LNCaP clone FGC (cell line): Measurements from ENCODE around the gene ARL15.
"Not testable (repeated sequence)": the region's sequence is repeated elsewhere in the genome, so short reads cannot be mapped to it uniquely, and the experiment has no call there.

Source experiments
- DNase-seq: peaks from one replicate; pipeline ENCODE4 v3.0.0-alpha.2; 2011; ENCODE audit warnings: low read depth
- H3K4me3 ChIP-seq: 2 replicates; pipeline ENCODE4 v1.5.1; 2011; ENCODE audit warnings: mild to moderate bottlenecking, low read depth, low read length, control low read depth
- CTCF ChIP-seq: IDR thresholded peaks from 2 replicates; pipeline ENCODE4 v1.5.1; 2012; ENCODE audit warnings: mild to moderate bottlenecking; ENCODE audit not compliant: control insufficient read depth, insufficient read depth; ENCODE audit errors: extremely low read depth

ARL15 gene

GRCh38 chr5:54073131-54073530, 237.2 kb downstream of the ARL15 start:
- no peak for TF ChIP-seq CTCF
- DNase-seq: no peak
- H3K4me3 ChIP-seq: no peak overlapping the region

GRCh38 chr5:54066433-54066832, 243.9 kb downstream of the ARL15 start:
- H3K4me3 ChIP-seq: no peak overlapping the region
- TF ChIP-seq CTCF: no peak
- DNase-seq: no peak

GRCh38 chr5:54063817-54064216, 246.6 kb downstream of the ARL15 start:
- DNase-seq: no peak
- H3K4me3 ChIP-seq: no peak overlapping the region
- no peak for TF ChIP-seq CTCF

GRCh38 chr5:54062958-54063357, 247.4 kb downstream of the ARL15 start:
- DNase-seq: no peak
- no peak for TF ChIP-seq CTCF
- no peak overlapping the region for H3K4me3 ChIP-seq

GRCh38 chr5:54060919-54061318, 249.5 kb downstream of the ARL15 start:
- not testable (repeated sequence) for H3K4me3 ChIP-seq, DNase-seq

- H3K4me3 ChIP-seq: no peak overlapping the region
- DNase-seq: no peak
- no peak for TF ChIP-seq CTCF
Measured at GRCh38 chr5:54049963-54050362, 260.4 kb downstream of the ARL15 start.

GRCh38 chr5:54049144-54049543, 261.2 kb downstream of the ARL15 start:
- no peak for TF ChIP-seq CTCF
- no peak overlapping the region for H3K4me3 ChIP-seq
- no peak for DNase-seq
